HepG2 (cell line): Measurements from ENCODE around the gene CORO7. TPM values are rescaled to one million over a fixed set of nuclear protein-coding genes. Genes with fewer than 3 reads are reported as not detected.

Source experiments
- BRCA1 ChIP-seq: sonication (generic); formaldehyde crosslinking; IDR thresholded peaks from 2 replicates; pipeline ENCODE4 v1.4.0; 2020; ENCODE audit warnings: missing genetic modification reagents
- CREB3 ChIP-seq: sonication (generic); formaldehyde crosslinking; IDR thresholded peaks from 2 replicates; pipeline ENCODE4 v1.5.0; 2020; ENCODE audit warnings: missing genetic modification reagents
- HNRNPLL ChIP-seq: fragments of 200-400 bp; formaldehyde crosslinking; IDR thresholded peaks from 2 replicates; pipeline ENCODE4 v1.6.1; 2017; ENCODE audit warnings: mild to moderate bottlenecking, low read depth, low read length; ENCODE audit not compliant: poor library complexity, severe bottlenecking
- ISX ChIP-seq: sonication (generic); formaldehyde crosslinking; conservative IDR thresholded peaks from 2 replicates; pipeline ENCODE4 v1.5.0; 2020; ENCODE audit warnings: missing genetic modification reagents
- KDM1A ChIP-seq: IDR thresholded peaks from 2 replicates; pipeline ENCODE4 v1.6.1; 2016; ENCODE audit warnings: missing compliant biosample characterization
- KLF16 ChIP-seq, 2 experiments: sonication (generic) in 1 of 2; formaldehyde crosslinking in 1 of 2; IDR thresholded peaks; 2 replicates each; pipeline versions ENCODE4 v1.6.1 to v1.8.0; 2016 to 2023; ENCODE audit warnings: missing genetic modification reagents in 2 of 2, missing compliant biosample characterization in 1 of 2
- MATR3 ChIP-seq: sonication (generic); formaldehyde crosslinking; IDR thresholded peaks from 2 replicates; pipeline ENCODE4 v1.4.0; 2020; ENCODE audit warnings: missing genetic modification reagents
- NFE2L1 ChIP-seq: sonication (generic); formaldehyde crosslinking; IDR thresholded peaks from 2 replicates; pipeline ENCODE4 v1.4.0; 2020; ENCODE audit warnings: missing genetic modification reagents, mild to moderate bottlenecking, borderline replicate concordance
- PRDM4 ChIP-seq: sonication (generic); formaldehyde crosslinking; IDR thresholded peaks from 2 replicates; pipeline ENCODE4 v1.9.0; 2021; ENCODE audit warnings: missing genetic modification reagents, borderline replicate concordance
- RBFOX2 ChIP-seq: fragments of 200-400 bp; formaldehyde crosslinking; IDR thresholded peaks from 2 replicates; pipeline ENCODE4 v1.6.1; 2017; ENCODE audit warnings: low read depth, mild to moderate bottlenecking, low read length
- SRF ChIP-seq: IDR thresholded peaks from 2 replicates; pipeline ENCODE4 v1.6.1; 2011; ENCODE audit warnings: mild to moderate bottlenecking, low read depth, low read length, moderate library complexity
- TBX3 ChIP-seq: fragments of 450-650 bp; IDR thresholded peaks from 2 replicates; pipeline ENCODE4 v1.6.1; 2017; ENCODE audit warnings: antibody characterized with exemption, mild to moderate bottlenecking, inconsistent platforms, borderline replicate concordance
- ZBTB20 ChIP-seq: sonication (generic); formaldehyde crosslinking; IDR thresholded peaks from 2 replicates; pipeline ENCODE4 v1.8.1; 2023; ENCODE audit warnings: missing genetic modification reagents, low read depth, mild to moderate bottlenecking, borderline replicate concordance
- ZNF280B ChIP-seq: sonication (generic); formaldehyde crosslinking; IDR thresholded peaks from 2 replicates; pipeline ENCODE4 v1.5.0; 2020; ENCODE audit warnings: missing genetic modification reagents, mild to moderate bottlenecking, borderline replicate concordance
- ZNF337 ChIP-seq: sonication (generic); formaldehyde crosslinking; IDR thresholded peaks from 2 replicates; pipeline ENCODE4 v1.5.1; 2020; ENCODE audit warnings: missing genetic modification reagents, low read depth, mild to moderate bottlenecking, borderline replicate concordance
- ZNF460 ChIP-seq: sonication (generic); formaldehyde crosslinking; IDR thresholded peaks from 2 replicates; pipeline ENCODE4 v1.5.1; 2020; ENCODE audit warnings: missing genetic modification reagents, mild to moderate bottlenecking, borderline replicate concordance
- ZNF496 ChIP-seq: sonication (generic); formaldehyde crosslinking; IDR thresholded peaks from 2 replicates; pipeline ENCODE4 v1.8.1; 2023; ENCODE audit warnings: mild to moderate bottlenecking, moderate library complexity, missing genetic modification reagents; ENCODE audit not compliant: insufficient replicate concordance
- ZNF550 ChIP-seq: sonication (generic); formaldehyde crosslinking; IDR thresholded peaks from 2 replicates; pipeline ENCODE4 v1.4.0; 2020; ENCODE audit warnings: mild to moderate bottlenecking, missing genetic modification reagents, borderline replicate concordance
- ZNF773 ChIP-seq: sonication (generic); formaldehyde crosslinking; IDR thresholded peaks from 2 replicates; pipeline ENCODE4 v1.4.0; 2020; ENCODE audit warnings: missing genetic modification reagents, borderline replicate concordance
- ZNF784 ChIP-seq: sonication (generic); formaldehyde crosslinking; IDR thresholded peaks from 2 replicates; pipeline ENCODE4 v1.5.1; 2020; ENCODE audit warnings: missing genetic modification reagents, mild to moderate bottlenecking, borderline replicate concordance
- ZZZ3 ChIP-seq: sonication (generic); formaldehyde crosslinking; IDR thresholded peaks from 2 replicates; pipeline ENCODE4 v1.4.0; 2020; ENCODE audit warnings: missing genetic modification reagents, mild to moderate bottlenecking, borderline replicate concordance
- polyA plus RNA-seq, 8 experiments: library from polyadenylated mRNA; depleted of rRNA in 3 of 8; stranded (reverse) in 7 of 8; unstranded in 1 of 8; fragments of >200 nt; fragmentation: Illumina TruSeq in 4 of 8; extraction: Trizol in 4 of 8; gene quantifications; 2 replicates each; pipeline versions ENCODE4 v1.2.1 to v1.2.3, GENCODE V29; 2011 to 2016; ENCODE audit warnings: low read depth in 4 of 8, missing spikeins in 1 of 8, mixed read lengths in 1 of 8; ENCODE audit not compliant: insufficient read depth in 1 of 8
- total RNA-seq, 5 experiments: library from RNA; depleted of rRNA; stranded (reverse); fragments of >200 nt; fragmentation: Illumina TruSeq; extraction: Trizol; gene quantifications; 2 replicates each; pipeline ENCODE4 v1.2.3, GENCODE V29; 2016; ENCODE audit warnings: low read depth in 1 of 5

The CORO7 gene
- total and polyA plus RNA-seq, 2 of the 13 experiments (the other 11 are each of a cell fraction or from before 2014, with no cell fraction given) = 9.9 to 14.3 TPM

GRCh38 chr16:4371357-4372000 lies 44.9 kb downstream of the CORO7 start, which contains the start of gene VASN (continued):
- no peak for TF ChIP-seq CREB3 (CRISPR knock-in tag)
- no peak for TF ChIP-seq ZNF280B (CRISPR knock-in tag)
- no peak for TF ChIP-seq ZNF460
- TF ChIP-seq KDM1A (CRISPR knock-in tag) = no peak
- TF ChIP-seq MATR3 (CRISPR knock-in tag) = no peak
- TF ChIP-seq ZNF784 (CRISPR knock-in tag) = no peak
- no peak for TF ChIP-seq ZZZ3
- TF ChIP-seq ISX = no peak
- TF ChIP-seq HNRNPLL = peak; percentile 45
- TF ChIP-seq TBX3 = no peak
- TF ChIP-seq BRCA1 = no peak
- TF ChIP-seq ZNF773 (CRISPR knock-in tag) = no peak
- TF ChIP-seq SRF = 0 out of 2 replicates have a peak, but pooled peaks have one; percentile 25
- TF ChIP-seq NFE2L1 = no peak
- peak in 1 of 2 experiments; percentile 66; a peak in 1 of 4 replicates for TF ChIP-seq KLF16 (CRISPR knock-in tag; IDR thresholded peaks at IDR 0.05)
- TF ChIP-seq ZNF496 = no peak
- TF ChIP-seq RBFOX2 = peak; percentile 97
- no peak for TF ChIP-seq ZNF337 (CRISPR knock-in tag)
- TF ChIP-seq PRDM4 (CRISPR knock-in tag) = peak; percentile 51; the same call in 1 of the 2 replicates
- TF ChIP-seq ZNF550 (CRISPR knock-in tag) = no peak
- no peak for TF ChIP-seq ZBTB20 (CRISPR knock-in tag)
